Measurements from ENCODE around the gene ARHGEF40.

DNA sequence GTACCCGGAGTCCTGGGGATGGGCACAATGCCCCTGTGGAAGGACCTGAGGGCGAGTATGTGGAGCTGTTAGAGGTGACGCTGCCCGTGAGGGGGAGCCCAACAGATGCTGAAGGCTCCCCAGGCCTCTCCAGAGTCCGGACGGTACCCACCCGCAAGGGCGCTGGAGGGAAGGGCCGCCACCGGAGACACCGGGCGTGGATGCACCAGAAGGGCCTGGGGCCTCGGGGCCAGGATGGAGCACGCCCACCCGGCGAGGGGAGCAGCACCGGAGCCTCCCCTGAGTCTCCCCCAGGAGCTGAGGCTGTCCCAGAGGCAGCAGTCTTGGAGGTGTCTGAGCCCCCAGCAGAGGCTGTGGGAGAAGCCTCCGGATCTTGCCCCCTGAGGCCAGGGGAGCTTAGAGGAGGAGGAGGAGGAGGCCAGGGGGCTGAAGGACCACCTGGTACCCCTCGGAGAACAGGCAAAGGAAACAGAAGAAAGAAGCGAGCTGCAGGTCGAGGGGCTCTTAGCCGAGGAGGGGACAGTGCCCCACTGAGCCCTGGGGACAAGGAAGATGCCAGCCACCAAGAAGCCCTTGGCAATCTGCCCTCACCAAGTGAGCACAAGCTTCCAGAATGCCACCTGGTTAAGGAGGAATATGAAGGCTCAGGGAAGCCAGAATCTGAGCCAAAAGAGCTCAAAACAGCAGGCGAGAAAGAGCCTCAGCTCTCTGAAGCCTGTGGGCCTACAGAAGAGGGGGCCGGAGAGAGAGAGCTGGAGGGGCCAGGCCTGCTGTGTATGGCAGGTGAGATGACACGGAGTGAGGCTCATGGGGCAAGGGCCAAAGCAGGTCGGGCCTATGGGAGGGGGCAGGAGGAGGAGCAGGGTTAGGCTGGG is 4.5 kb downstream of the ARHGEF40 start:
- TF ChIP-seq, protein P1, sequence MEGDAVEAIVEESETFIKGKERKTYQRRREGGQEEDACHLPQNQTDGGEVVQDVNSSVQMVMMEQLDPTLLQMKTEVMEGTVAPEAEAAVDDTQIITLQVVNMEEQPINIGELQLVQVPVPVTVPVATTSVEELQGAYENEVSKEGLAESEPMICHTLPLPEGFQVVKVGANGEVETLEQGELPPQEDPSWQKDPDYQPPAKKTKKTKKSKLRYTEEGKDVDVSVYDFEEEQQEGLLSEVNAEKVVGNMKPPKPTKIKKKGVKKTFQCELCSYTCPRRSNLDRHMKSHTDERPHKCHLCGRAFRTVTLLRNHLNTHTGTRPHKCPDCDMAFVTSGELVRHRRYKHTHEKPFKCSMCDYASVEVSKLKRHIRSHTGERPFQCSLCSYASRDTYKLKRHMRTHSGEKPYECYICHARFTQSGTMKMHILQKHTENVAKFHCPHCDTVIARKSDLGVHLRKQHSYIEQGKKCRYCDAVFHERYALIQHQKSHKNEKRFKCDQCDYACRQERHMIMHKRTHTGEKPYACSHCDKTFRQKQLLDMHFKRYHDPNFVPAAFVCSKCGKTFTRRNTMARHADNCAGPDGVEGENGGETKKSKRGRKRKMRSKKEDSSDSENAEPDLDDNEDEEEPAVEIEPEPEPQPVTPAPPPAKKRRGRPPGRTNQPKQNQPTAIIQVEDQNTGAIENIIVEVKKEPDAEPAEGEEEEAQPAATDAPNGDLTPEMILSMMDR (conservative IDR thresholded peaks at IDR 0.05), result no peak
- TF ChIP-seq ZFX (IDR thresholded peaks at IDR 0.05), result no peak
